ENCODE measurements around the gene PKNOX2.

The PKNOX2 gene

GRCh38 chr11:125426818-125427528 is 262.4 kb downstream of the PKNOX2 start:
- in situ Hi-C loops (cut with MboI; ENCODE audit: low sequenced_read_pairs), result no loop called here

GRCh38 chr11:125428486-125429173 is 264.1 kb downstream of the PKNOX2 start:
- in situ Hi-C loops (cut with MboI; ENCODE audit: low sequenced_read_pairs), result no loop called here

GRCh38 chr11:125429174-125429707 is 264.7 kb downstream of the PKNOX2 start:
- in situ Hi-C loops (cut with MboI; ENCODE audit: low sequenced_read_pairs), result no loop called here

- in situ Hi-C loops (cut with MboI; ENCODE audit: low sequenced_read_pairs), result no loop called here
Measured at GRCh38 chr11:125429807-125430678, 265.5 kb downstream of the PKNOX2 start.

GRCh38 chr11:125431009-125431408 is 266.5 kb downstream of the PKNOX2 start:
- in situ Hi-C loops (cut with MboI; ENCODE audit: low sequenced_read_pairs), result no loop called here

- in situ Hi-C loops (cut with MboI; ENCODE audit: low sequenced_read_pairs), result no loop called here
Measured at GRCh38 chr11:125431481-125431880, 266.9 kb downstream of the PKNOX2 start.

GRCh38 chr11:125433454-125434121 is 269.0 kb downstream of the PKNOX2 start:
- in situ Hi-C loops (cut with MboI; ENCODE audit: low sequenced_read_pairs), result no loop called here

- in situ Hi-C loops (cut with MboI; ENCODE audit: low sequenced_read_pairs), result no loop called here
Measured at GRCh38 chr11:125435461-125436238, 271.1 kb downstream of the PKNOX2 start.

GRCh38 chr11:125441648-125442410 is 277.3 kb downstream of the PKNOX2 start:
- in situ Hi-C loops (cut with MboI; ENCODE audit: low sequenced_read_pairs), result no loop called here

- in situ Hi-C loops (cut with MboI; ENCODE audit: low sequenced_read_pairs), result no loop called here
Measured at GRCh38 chr11:125442946-125443345, 278.4 kb downstream of the PKNOX2 start.

- in situ Hi-C loops (cut with MboI; ENCODE audit: low sequenced_read_pairs), result no loop called here
Measured at GRCh38 chr11:125443767-125444311, 279.3 kb downstream of the PKNOX2 start.

- in situ Hi-C loops (cut with MboI; ENCODE audit: low sequenced_read_pairs), result no loop called here
Measured at GRCh38 chr11:125445731-125446130, 281.2 kb downstream of the PKNOX2 start.

- in situ Hi-C loops (cut with MboI; ENCODE audit: low sequenced_read_pairs), result no loop called here
Measured at GRCh38 chr11:125446279-125446678, 281.7 kb downstream of the PKNOX2 start.

- in situ Hi-C loops (cut with MboI; ENCODE audit: low sequenced_read_pairs), result no loop called here
Measured at GRCh38 chr11:125447721-125448120, 283.2 kb downstream of the PKNOX2 start.

GRCh38 chr11:125448136-125448535 is 283.6 kb downstream of the PKNOX2 start:
- in situ Hi-C loops (cut with MboI; ENCODE audit: low sequenced_read_pairs), result no loop called here

- in situ Hi-C loops (cut with MboI; ENCODE audit: low sequenced_read_pairs), result no loop called here
Measured at GRCh38 chr11:125449565-125449964, 285.0 kb downstream of the PKNOX2 start.

- in situ Hi-C loops (cut with MboI; ENCODE audit: low sequenced_read_pairs), result no loop called here
Measured at GRCh38 chr11:125451400-125452124, 287.0 kb downstream of the PKNOX2 start.

- in situ Hi-C loops (cut with MboI; ENCODE audit: low sequenced_read_pairs), result no loop called here
Measured at GRCh38 chr11:125452125-125452470, 287.5 kb downstream of the PKNOX2 start.
